Activated naive CD4-positive, alpha-beta T cell treated with anti-CD3 and anti-CD28 coated beads, Interleukin-2, amount 50 U/mL, for 24 hours (primary cell): Measurements from ENCODE around the gene MAP4K3.
A peak's percentile ranks its signal among the peaks of the same experiment; 100 is the strongest.
"Not testable (repeated sequence)": the region's sequence is repeated elsewhere in the genome, so short reads cannot be mapped to it uniquely, and the experiment has no call there.

Experiments used
- H3K27ac Mint-ChIP-seq: one replicate; pipeline ENCODE4 v1.8.0; 2021; ENCODE audit warnings: mild to moderate bottlenecking, mixed read lengths
- H3K27me3 Mint-ChIP-seq: one replicate; pipeline ENCODE4 v1.8.0; 2021; ENCODE audit warnings: mixed read lengths
- H3K36me3 Mint-ChIP-seq: one replicate; pipeline ENCODE4 v1.8.0; 2021; ENCODE audit warnings: mixed read lengths
- H3K4me1 Mint-ChIP-seq: one replicate; pipeline ENCODE4 v1.8.0; 2021; ENCODE audit warnings: mixed read lengths
- H3K4me3 Mint-ChIP-seq: one replicate; pipeline ENCODE4 v1.8.0; 2021; ENCODE audit warnings: mild to moderate bottlenecking, mixed read lengths
- H3K9me3 Mint-ChIP-seq: one replicate; pipeline ENCODE4 v1.8.0; 2021; ENCODE audit warnings: mixed read lengths

The MAP4K3 gene

DNA sequence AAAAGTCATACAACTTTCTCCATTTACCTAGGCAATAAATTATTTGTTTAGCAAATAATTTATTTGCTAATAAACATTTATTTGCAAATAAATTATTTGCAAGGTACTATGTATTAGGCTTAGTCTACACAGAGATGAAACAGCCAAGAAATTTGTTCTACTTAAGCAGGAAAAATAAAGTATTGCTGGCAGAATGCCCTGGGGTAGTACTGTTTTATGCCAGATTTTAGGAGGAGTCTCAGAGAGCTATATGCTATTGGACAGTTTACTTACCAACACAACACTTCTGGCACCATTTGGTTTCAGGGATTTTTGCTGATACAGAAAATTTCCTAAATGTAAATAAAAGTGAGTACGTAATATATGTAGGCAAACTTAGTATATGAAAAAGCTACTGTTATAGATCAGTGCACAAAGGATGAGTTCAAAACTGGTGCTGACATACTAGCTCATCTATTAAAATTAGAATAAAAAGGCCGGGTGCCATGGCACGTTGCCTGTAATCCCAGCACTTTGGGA, 170.1 kb downstream of the MAP4K3 start:
- Mint-ChIP-seq H3K36me3 (peaks cover 13% of the 10 kb centered on the region), H3K4me3 (no peak overlapping the region), H3K27me3 (no peaks in the 10 kb centered on the region), H3K9me3 (no peaks in the 10 kb centered on the region), H3K4me1 (peaks cover 29% of the 10 kb centered on the region), H3K27ac (no peak overlapping the region)

DNA sequence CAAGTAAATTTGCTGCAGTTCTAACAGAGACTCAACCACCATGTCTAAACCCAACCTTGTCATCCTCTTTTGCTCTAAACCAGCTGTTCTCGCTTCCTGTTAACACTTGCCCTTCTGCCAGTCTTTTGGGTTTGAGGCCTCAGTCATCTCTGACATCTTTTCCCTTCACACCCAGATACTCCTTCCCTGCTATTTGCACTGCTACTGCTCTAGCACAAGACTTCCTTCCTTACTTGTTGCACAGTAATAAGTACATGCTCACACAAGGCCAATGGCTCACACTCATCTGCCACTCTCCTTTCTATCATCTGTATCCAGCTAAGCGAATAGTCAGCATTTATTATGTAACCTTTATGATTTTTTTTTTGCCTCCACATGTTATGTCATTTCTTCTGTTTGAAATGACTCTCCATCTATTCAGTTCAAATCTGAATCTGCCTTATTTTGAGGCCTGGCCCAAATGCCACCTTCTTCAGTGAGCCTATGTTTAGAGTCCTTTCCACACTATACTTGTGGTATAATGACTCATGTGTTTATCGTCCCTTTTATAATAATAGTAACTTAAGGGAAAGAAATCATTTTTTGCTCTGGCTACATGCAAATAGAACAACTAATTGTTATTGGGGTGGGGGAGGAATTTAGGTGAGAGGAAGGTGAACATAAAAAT, 170.8 kb downstream of the MAP4K3 start:
- H3K36me3 Mint-ChIP-seq: peaks cover 13% of the 10 kb centered on the region
- H3K27me3 Mint-ChIP-seq: no peaks in the 10 kb centered on the region
- H3K9me3 Mint-ChIP-seq: no peaks in the 10 kb centered on the region
- H3K27ac Mint-ChIP-seq: peak overlapping the region; percentile 76
- H3K4me1 Mint-ChIP-seq: peaks cover 29% of the 10 kb centered on the region
- H3K4me3 Mint-ChIP-seq: peak overlapping the region; percentile 27

DNA sequence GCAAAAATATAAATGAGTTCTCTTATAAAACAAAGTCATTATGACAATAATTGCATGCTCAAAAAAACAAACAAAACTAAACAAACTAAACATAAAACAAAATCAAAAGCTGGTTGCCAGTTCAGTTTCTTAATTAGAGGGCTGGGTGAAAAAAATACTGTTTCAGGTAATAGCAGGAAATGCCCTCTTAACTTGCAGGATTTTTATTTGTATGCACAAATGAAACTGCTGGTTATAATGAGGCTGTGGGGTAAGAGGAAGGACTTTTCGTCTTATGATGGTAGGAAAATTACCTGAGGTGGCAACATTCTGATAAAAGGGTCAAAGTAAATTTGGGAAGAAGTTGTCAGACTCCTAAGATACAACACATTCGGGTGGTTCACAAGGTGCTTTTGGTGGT, 171.8 kb downstream of the MAP4K3 start:
- Mint-ChIP-seq H3K9me3 (no peaks in the 10 kb centered on the region), H3K36me3 (peaks cover 12% of the 10 kb centered on the region), H3K27me3 (no peaks in the 10 kb centered on the region), H3K4me3 (no peak overlapping the region), H3K27ac (peak overlapping the region; percentile 47), H3K4me1 (peaks cover 29% of the 10 kb centered on the region)

DNA sequence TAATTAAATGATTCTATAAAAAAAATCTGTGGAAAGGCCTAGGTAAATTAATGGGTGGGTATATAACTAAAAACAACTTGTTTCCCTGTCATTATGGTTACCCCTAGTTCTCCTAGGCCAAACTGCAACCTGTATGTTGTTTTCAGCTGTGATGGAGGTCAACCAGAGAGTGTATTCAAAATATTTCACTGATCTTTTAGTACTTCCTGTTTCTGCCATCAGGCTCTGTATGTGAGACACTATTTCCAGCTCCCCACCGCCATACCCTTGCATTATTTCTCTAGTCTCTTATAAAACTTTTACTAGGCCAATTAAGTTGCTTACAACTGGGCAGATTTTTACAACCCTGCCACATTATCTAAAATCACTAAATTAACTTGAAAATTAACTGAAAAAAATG, 172.4 kb downstream of the MAP4K3 start:
- peak overlapping the region; percentile 8 for H3K27ac Mint-ChIP-seq
- H3K36me3 Mint-ChIP-seq: peaks cover 12% of the 10 kb centered on the region
- no peaks in the 10 kb centered on the region for H3K27me3 Mint-ChIP-seq
- no peak overlapping the region for H3K4me3 Mint-ChIP-seq
- peaks cover 29% of the 10 kb centered on the region for H3K4me1 Mint-ChIP-seq
- H3K9me3 Mint-ChIP-seq: no peaks in the 10 kb centered on the region

DNA sequence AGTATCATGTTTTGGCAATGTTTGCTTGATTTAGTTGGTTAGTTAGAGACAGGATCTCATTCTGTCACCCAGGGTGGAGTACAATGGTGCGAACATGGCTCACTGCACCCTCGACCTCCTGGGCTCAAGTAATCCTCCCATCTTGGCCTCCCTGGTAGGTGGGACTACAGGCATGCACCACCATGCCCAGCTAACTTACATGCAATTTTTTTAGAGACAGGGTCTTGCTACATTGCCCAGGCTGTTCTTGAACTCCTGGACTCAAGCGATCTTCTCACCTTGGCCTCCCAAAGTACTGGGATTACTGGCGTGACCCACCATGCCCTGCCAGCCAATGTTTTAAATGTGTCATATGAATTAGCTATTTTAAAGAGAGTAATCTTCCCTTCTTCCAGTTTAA, 177.0 kb downstream of the MAP4K3 start:
- no peaks in the 10 kb centered on the region for H3K27me3 Mint-ChIP-seq
- peaks cover 12% of the 10 kb centered on the region for H3K4me1 Mint-ChIP-seq
- peaks cover 18% of the 10 kb centered on the region for H3K36me3 Mint-ChIP-seq
- no peak overlapping the region for H3K4me3 Mint-ChIP-seq
- H3K9me3 Mint-ChIP-seq: no peaks in the 10 kb centered on the region
- no peak overlapping the region for H3K27ac Mint-ChIP-seq

DNA sequence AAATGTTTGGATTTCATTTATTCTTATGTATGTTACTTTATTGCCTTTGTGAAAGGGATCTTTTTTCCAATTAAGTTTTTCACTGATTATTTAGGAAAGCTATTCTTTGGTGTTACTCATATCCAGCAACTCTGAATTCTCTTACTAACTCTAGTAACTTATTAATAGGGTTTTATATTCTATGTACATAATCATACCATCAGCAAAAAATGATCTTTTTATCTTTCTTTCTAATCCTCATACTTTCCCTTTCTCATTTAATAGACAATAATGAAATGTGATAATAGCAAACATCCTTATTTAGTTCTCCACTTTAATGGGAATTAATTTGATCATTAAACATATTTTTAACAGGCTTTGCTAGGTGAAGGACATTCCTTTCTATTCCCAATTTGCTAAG, 181.0 kb downstream of the MAP4K3 start:
- H3K4me3 Mint-ChIP-seq: no peak overlapping the region
- peaks cover 24% of the 10 kb centered on the region for H3K36me3 Mint-ChIP-seq
- no peak overlapping the region for H3K27ac Mint-ChIP-seq

DNA sequence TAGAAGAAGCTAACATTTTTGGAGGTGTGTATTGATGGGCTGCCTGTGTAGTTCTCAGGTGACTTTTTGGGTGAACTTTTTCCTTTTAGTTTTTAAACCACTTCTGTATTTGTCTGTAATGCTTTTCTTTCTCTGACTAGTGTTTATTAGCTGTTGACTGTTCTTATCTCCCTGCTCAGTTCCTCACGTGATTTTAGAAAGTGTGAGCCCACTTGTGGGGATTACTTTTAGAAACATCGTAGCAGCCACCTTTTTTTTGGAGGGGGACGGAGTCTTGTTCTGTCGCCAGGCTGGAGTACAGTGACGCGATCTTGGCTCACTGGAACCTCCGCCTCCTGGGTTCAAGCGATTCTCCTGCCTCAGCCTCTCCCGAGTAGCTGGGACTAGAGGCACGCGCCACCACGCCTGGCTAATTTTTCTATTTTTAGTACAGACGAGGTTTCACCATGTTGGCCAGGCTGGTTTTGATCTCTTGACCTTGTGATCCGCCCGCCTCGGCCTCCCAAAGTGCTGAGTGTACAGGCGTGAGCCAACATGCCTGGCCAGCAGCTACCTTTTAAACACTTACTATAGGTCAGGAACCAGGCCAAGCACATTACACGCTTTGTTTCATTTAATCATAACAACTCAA, 184.1 kb downstream of the MAP4K3 start:
- H3K9me3 Mint-ChIP-seq: no peaks in the 10 kb centered on the region
- no peak overlapping the region for H3K27ac Mint-ChIP-seq
- H3K4me3 Mint-ChIP-seq: no peak overlapping the region
- no peaks in the 10 kb centered on the region for H3K27me3 Mint-ChIP-seq
- peaks cover 6% of the 10 kb centered on the region for H3K4me1 Mint-ChIP-seq
- peaks cover 24% of the 10 kb centered on the region for H3K36me3 Mint-ChIP-seq

More for the DNA sequence above, 181.0 kb downstream of the MAP4K3 start:
- Mint-ChIP-seq H3K27me3 (no peaks in the 10 kb centered on the region), H3K4me1 (no peaks in the 10 kb centered on the region), H3K9me3 (no peaks in the 10 kb centered on the region)

DNA sequence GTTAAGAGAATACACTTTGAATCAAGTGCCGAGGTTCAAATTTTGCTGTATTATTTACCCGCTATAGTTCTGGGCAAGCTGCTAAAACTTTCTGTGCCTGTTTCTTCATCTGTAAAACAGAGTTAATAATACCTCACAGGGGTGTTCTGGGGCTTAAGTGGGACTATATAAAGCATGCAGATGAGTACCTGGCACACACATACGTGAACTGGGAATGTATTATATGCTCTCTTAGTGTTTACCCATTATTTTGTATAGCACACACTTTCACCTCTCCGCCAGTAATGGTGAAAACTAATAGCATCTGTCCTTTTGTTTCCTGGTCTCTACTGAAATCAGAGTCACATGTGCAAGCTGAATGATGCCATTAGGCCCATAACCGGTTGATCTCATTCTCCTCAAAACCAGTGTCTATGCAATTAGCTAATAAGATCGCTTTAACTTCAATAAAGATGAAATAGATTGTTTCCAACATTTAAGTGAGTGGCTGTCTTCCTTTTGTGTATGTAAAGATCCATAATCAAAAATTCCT, 189.5 kb downstream of the MAP4K3 start:
- no peaks in the 10 kb centered on the region for H3K27me3 Mint-ChIP-seq
- H3K9me3 Mint-ChIP-seq: no peaks in the 10 kb centered on the region
- H3K36me3 Mint-ChIP-seq: peaks cover 10% of the 10 kb centered on the region
- no peak overlapping the region for H3K4me3 Mint-ChIP-seq
- H3K4me1 Mint-ChIP-seq: peaks cover 25% of the 10 kb centered on the region
- no peak overlapping the region for H3K27ac Mint-ChIP-seq

DNA sequence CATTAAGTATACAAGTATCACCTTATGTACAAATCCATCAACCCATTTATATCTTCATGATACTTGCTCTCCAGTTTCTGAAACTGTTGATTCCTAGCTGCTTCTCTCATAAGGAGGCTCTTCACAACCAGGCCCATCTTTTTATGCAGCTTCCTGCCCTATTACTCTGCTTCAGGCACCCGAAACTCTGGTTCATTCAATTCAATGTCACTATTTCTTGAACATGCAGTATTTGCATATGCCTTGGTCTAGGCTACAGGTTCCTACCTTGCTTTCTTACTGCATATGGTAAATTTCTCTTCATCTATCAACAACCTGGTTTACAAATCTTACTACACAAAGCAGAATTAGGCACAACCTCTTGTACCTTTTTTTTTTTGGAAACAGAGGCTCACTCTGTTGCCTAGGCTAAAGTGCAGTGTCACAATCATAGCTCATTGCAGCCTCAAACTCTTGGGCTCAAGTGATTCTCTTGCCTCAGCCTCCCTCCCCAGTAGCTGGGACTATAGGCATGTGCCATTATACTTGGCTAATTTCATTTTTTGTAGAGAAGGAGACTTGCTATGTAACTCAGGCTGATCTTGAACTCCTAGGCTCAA, 190.6 kb downstream of the MAP4K3 start:
- no peaks in the 10 kb centered on the region for H3K9me3 Mint-ChIP-seq
- H3K4me1 Mint-ChIP-seq: peaks cover 25% of the 10 kb centered on the region
- peak overlapping the region; percentile 1 for H3K4me3 Mint-ChIP-seq
- peaks cover 9% of the 10 kb centered on the region for H3K36me3 Mint-ChIP-seq
- H3K27ac Mint-ChIP-seq: no peak overlapping the region
- H3K27me3 Mint-ChIP-seq: no peaks in the 10 kb centered on the region

DNA sequence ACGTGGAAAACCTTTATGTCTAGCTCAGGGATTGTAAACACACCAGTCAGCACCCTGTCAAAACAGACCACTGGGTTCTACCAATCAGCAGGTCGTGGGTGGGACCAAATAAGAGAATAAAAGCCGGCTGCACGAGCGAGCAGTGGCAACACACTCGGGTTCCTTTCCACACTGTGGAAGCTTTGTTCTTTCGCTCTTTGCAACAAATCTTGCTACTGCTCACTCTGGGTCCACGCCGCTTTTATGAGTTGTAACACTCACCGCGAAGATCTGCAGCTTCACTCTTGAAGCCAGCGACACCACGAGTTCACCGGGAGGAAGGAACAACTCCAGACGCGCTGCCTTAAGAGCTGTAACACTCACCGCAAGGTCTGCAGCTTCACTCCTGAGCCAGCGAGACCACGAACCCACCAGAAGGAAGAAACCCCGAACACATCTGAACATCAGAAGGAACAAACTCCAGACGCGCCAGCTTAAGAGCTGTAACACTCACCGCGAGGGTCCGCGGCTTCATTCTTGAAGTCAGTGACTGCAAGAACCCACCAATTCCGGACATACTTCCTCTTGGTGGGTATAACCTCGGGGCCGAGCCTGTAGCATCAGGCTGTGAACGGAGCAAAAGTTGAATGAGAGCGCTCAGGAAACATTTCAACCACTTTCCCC, 192.0 kb downstream of the MAP4K3 start:
- Mint-ChIP-seq H3K4me1 (peaks cover 19% of the 10 kb centered on the region), H3K27ac (peak overlapping the region; percentile 17), H3K4me3 (peak overlapping the region; percentile 90)
- H3K9me3 Mint-ChIP-seq, H3K27me3 Mint-ChIP-seq, H3K36me3 Mint-ChIP-seq: not testable (repeated sequence)

DNA sequence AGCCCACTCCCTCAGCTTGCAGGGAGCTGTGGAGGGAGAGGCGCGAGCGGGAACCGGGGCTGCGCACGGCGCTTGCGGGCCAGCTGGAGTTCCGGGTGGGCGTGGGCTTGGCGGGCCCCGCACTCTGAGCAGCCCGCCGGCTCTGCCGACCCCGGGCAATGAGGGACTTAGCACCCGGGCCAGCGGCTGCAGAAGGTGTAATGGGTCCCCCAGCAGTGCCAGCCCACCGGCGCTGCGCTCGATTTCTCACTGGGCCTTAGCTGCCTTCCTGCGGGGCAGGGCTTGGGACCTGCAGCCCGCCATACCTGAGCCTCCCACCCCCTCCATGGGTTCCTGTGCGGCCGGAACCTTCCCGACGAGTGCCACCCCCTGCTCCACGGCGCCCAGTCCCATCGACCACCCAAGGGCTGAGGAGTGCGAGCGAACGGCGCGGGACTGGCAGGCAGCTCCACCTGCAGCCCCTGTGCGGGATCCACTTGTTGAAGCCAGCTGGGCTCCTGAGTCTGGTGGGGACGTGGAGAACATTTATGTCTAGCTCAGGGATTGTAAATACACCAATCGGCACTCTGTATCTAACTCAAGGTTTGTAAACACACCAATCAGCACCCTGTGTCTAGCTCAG, 192.7 kb downstream of the MAP4K3 start:
- Mint-ChIP-seq H3K4me1 (peaks cover 19% of the 10 kb centered on the region), H3K4me3 (peak overlapping the region; percentile 90), H3K27ac (peak overlapping the region; percentile 17)
- not testable (repeated sequence) for H3K9me3 Mint-ChIP-seq, H3K27me3 Mint-ChIP-seq, H3K36me3 Mint-ChIP-seq

DNA sequence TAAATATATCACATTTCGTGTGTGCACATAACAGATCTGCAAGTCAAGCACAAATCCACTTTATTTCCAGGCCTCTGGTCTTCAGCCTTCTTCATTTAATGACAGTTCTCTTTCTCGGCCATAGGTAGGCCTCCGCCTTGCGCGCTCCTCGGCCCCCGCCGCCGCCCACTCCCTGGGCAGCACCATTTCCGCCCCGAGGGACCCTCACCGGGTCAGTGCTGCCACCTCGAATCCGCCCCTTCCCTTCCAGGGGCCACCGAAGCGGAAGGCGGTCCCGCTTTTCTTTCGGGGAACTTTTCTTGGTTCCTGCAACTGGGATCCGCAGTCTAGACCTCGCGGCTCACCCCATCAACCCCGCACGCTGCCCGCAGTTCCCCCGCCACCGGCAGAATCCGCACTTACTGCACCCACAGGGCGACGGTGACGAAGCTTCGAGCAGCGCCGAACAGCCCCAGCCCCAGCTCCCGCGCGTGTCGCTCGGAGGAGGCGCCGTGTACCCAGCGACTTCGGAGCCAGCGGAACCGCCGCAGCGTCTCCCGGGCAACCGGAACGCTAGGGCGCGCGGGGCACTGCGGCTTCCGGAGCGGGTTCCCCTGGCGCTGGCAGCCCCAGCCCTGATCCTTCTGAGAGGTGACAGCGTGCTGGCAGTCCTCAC, 193.5 kb downstream of the MAP4K3 start, which contains the start of gene CDKL4:
TSS of gene CDKL4 (minus strand) at position 502 of the 655 bp plus-strand sequence.
- H3K9me3 Mint-ChIP-seq: no peaks in the 10 kb centered on the region
- H3K27ac Mint-ChIP-seq: peak within 1 kb of the TSS; percentile 17
- peak within 1 kb of the TSS; percentile 90 for H3K4me3 Mint-ChIP-seq
- peaks cover 22% of the 10 kb centered on the region for H3K4me1 Mint-ChIP-seq
- H3K36me3 Mint-ChIP-seq: peaks cover under 1% of the 10 kb centered on the region
- H3K27me3 Mint-ChIP-seq: no peaks in the 10 kb centered on the region

DNA sequence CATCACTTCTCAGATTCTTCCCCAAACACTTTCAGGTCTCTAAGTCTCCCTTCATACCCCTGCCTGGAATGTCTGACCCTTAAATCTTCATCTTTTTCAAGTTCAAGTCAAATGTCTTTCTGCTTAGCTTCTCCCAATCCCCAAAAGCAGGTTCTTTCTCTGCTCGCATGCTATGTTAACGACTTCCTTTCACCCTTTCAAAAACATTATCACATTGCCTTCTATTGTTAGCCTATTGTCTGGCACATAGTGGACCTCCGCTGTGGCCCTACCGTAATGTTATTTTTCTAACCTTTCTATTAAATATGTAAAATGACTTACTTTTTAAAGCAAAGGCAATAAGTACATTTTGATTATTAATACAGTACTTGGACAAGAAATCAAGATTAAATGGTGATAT, 195.5 kb downstream of the MAP4K3 start:
- Mint-ChIP-seq H3K27me3 (no peaks in the 10 kb centered on the region), H3K4me3 (no peak overlapping the region), H3K9me3 (peaks cover 4% of the 10 kb centered on the region), H3K36me3 (no peaks in the 10 kb centered on the region), H3K4me1 (peaks cover 22% of the 10 kb centered on the region), H3K27ac (no peak overlapping the region)

DNA sequence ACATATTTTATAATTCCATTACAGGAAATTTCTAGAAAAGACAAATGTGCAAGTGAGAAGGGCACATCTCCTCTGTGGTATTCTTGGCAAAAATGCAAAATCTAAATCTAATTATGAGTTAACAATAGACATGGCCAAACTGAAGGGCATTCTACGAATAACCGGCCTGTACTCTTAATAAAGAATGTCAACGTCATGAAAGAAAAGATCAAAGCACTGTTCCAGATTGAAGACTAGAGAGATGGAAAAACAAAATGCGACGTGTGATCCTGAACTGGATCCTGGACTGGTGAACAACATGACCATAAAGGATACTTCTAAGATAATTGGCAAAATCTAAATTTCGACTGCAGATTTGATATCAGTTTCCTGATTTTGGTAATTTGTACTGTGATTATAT, 196.3 kb downstream of the MAP4K3 start:
- peaks cover 16% of the 10 kb centered on the region for H3K4me1 Mint-ChIP-seq
- peaks cover 5% of the 10 kb centered on the region for H3K36me3 Mint-ChIP-seq
- no peak overlapping the region for H3K4me3 Mint-ChIP-seq
- H3K9me3 Mint-ChIP-seq: peaks cover 13% of the 10 kb centered on the region
- H3K27me3 Mint-ChIP-seq: peaks cover 1% of the 10 kb centered on the region
- H3K27ac Mint-ChIP-seq: no peak overlapping the region

DNA sequence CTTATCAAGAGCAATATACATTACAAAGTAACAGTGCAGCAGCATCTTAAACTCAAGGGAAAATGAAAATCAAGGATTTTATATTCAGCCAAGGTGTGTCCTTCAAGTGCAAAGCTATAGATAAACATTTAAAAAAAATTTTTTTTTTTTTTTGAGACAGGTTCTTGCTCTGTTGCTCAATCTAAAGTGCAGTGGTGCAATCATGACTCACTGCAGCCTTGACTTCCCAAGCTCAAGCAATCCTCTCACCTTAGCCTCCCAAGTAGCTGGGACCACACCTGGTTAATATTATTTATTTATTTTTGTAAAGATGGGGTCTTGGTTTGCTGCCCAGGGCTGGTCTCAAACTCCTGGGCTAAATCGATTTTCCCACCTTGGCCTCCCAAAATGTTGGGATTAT, 202.3 kb downstream of the MAP4K3 start:
- Mint-ChIP-seq H3K4me1 (peaks cover 5% of the 10 kb centered on the region), H3K4me3 (no peak overlapping the region), H3K36me3 (peaks cover 6% of the 10 kb centered on the region), H3K27ac (no peak overlapping the region), H3K27me3 (peaks cover 1% of the 10 kb centered on the region), H3K9me3 (peaks cover 16% of the 10 kb centered on the region)
